Measurements from ENCODE around the gene ALPP.

Gene ALPP

GRCh38 chr2:232431705-232432590 lies 53.4 kb downstream of the ALPP start:
- DNase-seq = no peak

Data from stimulated activated CD4-positive, alpha-beta T cell treated with anti-CD3 and anti-CD28 coated beads, Interleukin-15, amount 100 ng/mL, for 24 hours (primary cell).